ENCODE data around the gene NFXL1.

The NFXL1 gene

GRCh38 chr4:47933840-47934239 is 19.5 kb upstream of the NFXL1 start:
- Histone ChIP-seq H3K4me3 (ENCODE audit: low read length) (no peak overlapping the region), H3K4me2 (ENCODE audit: low read length) (no peak overlapping the region)

GRCh38 chr4:47930971-47931804 is 16.8 kb upstream of the NFXL1 start:
- TF ChIP-seq, protein P1, sequence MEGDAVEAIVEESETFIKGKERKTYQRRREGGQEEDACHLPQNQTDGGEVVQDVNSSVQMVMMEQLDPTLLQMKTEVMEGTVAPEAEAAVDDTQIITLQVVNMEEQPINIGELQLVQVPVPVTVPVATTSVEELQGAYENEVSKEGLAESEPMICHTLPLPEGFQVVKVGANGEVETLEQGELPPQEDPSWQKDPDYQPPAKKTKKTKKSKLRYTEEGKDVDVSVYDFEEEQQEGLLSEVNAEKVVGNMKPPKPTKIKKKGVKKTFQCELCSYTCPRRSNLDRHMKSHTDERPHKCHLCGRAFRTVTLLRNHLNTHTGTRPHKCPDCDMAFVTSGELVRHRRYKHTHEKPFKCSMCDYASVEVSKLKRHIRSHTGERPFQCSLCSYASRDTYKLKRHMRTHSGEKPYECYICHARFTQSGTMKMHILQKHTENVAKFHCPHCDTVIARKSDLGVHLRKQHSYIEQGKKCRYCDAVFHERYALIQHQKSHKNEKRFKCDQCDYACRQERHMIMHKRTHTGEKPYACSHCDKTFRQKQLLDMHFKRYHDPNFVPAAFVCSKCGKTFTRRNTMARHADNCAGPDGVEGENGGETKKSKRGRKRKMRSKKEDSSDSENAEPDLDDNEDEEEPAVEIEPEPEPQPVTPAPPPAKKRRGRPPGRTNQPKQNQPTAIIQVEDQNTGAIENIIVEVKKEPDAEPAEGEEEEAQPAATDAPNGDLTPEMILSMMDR (IDR thresholded peaks at IDR 0.05; ENCODE audit: low read depth, low read length, poor library complexity, severe bottlenecking): no peak
- TF ChIP-seq EZH2phosphoT487 (IDR thresholded peaks at IDR 0.05; ENCODE audit: borderline replicate concordance, low read length): no peak
- no peaks in the 10 kb centered on the region for H3K79me2 ChIP-seq (ENCODE audit: control insufficient read depth, low read length)
- no peak overlapping the region for H3K4me2 ChIP-seq (ENCODE audit: low read length)
- no peaks in the 10 kb centered on the region for H4K20me1 ChIP-seq (ENCODE audit: control insufficient read depth, insufficient read depth, low read depth, low read length)
- no peaks in the 10 kb centered on the region for H3K36me3 ChIP-seq (ENCODE audit: control insufficient read depth, low read length)
- H3K4me1 ChIP-seq (ENCODE audit: control insufficient read depth, low read length): peaks cover 18% of the 10 kb centered on the region
- no peaks in the 10 kb centered on the region for H3F3A ChIP-seq (ENCODE audit: control insufficient read depth, insufficient read depth)
- no peaks in the 10 kb centered on the region for H3K9me2 ChIP-seq (replicated peaks; ENCODE audit: control insufficient read depth, low read length)
- no peak overlapping the region for H3K27ac ChIP-seq (ENCODE audit: low read depth, low read length)
- H3K27me3 ChIP-seq (ENCODE audit: control insufficient read depth, low read length): no peaks in the 10 kb centered on the region
- H3K9me3 ChIP-seq (ENCODE audit: control insufficient read depth, insufficient read depth, low read length): 0 out of 2 replicates have a peak, but pooled peaks cover 5% of the 10 kb centered on the region
- H3K4me3 ChIP-seq (ENCODE audit: low read length): no peak overlapping the region

More at GRCh38 chr4:47933840-47934239, 19.5 kb upstream of the NFXL1 start:
- Histone ChIP-seq H3K27ac (ENCODE audit: low read depth, low read length) (no peak overlapping the region), H3K27me3 (ENCODE audit: control insufficient read depth, low read length) (no peaks in the 10 kb centered on the region), H3K4me1 (ENCODE audit: control insufficient read depth, low read length) (peaks cover 10% of the 10 kb centered on the region), H3K9me3 (ENCODE audit: control insufficient read depth, insufficient read depth, low read length) (0 out of 2 replicates have a peak, but pooled peaks cover 5% of the 10 kb centered on the region), H3K79me2 (ENCODE audit: control insufficient read depth, low read length) (no peaks in the 10 kb centered on the region), H3K36me3 (ENCODE audit: control insufficient read depth, low read length) (no peaks in the 10 kb centered on the region), H4K20me1 (ENCODE audit: control insufficient read depth, insufficient read depth, low read depth, low read length) (no peaks in the 10 kb centered on the region), H3F3A (ENCODE audit: control insufficient read depth, insufficient read depth) (no peaks in the 10 kb centered on the region), H3K9me2 (replicated peaks; ENCODE audit: control insufficient read depth, low read length) (no peaks in the 10 kb centered on the region)
- TF ChIP-seq EZH2phosphoT487 (IDR thresholded peaks at IDR 0.05; ENCODE audit: borderline replicate concordance, low read length): no peak
- TF ChIP-seq, protein P1 (IDR thresholded peaks at IDR 0.05; ENCODE audit: low read depth, low read length, poor library complexity, severe bottlenecking): peak; percentile 59

DNA sequence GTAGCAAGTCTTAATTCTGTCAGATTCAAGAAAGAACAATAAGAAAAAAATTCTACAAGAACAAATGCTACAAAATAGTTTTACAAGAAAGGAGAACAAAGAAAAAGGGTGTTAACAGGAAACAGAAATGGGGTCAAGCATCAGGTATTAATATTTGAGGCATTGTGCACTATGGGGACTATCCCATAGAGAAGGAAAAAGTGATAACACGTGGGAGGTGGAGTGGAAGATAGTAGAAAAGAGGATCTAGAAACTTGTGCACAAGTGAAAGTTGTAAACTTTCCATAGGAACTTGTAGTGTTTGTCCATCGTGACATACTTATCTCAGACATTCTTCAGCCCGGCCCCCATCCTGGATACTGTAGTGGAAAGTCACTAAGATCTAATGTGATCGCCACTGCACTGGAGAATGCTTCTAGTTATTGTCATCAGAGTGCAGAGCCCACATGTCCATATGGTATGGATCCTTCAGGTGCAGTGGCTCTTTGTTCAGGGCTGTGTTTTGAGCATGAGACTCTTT is 15.4 kb upstream of the NFXL1 start:
- Histone ChIP-seq H3K27me3 (ENCODE audit: control insufficient read depth, low read length) (no peaks in the 10 kb centered on the region), H3K36me3 (ENCODE audit: control insufficient read depth, low read length) (no peaks in the 10 kb centered on the region), H3K9me2 (replicated peaks; ENCODE audit: control insufficient read depth, low read length) (no peaks in the 10 kb centered on the region), H3K4me2 (ENCODE audit: low read length) (no peak overlapping the region), H3K9me3 (ENCODE audit: control insufficient read depth, insufficient read depth, low read length) (0 out of 2 replicates have a peak, but pooled peaks cover 7% of the 10 kb centered on the region), H3K27ac (ENCODE audit: low read depth, low read length) (no peak overlapping the region), H3F3A (ENCODE audit: control insufficient read depth, insufficient read depth) (no peaks in the 10 kb centered on the region), H3K4me1 (ENCODE audit: control insufficient read depth, low read length) (peaks cover 20% of the 10 kb centered on the region), H3K4me3 (ENCODE audit: low read length) (no peak overlapping the region), H3K79me2 (ENCODE audit: control insufficient read depth, low read length) (no peaks in the 10 kb centered on the region), H4K20me1 (ENCODE audit: control insufficient read depth, insufficient read depth, low read depth, low read length) (no peaks in the 10 kb centered on the region)
- TF ChIP-seq, protein P1 (IDR thresholded peaks at IDR 0.05; ENCODE audit: low read depth, low read length, poor library complexity, severe bottlenecking): no peak
- no peak for TF ChIP-seq EZH2phosphoT487 (IDR thresholded peaks at IDR 0.05; ENCODE audit: borderline replicate concordance, low read length)

Data from DOHH2 (cell line).